ENCODE measurements around the gene DNAJB5. TPM values are rescaled to one million over a fixed set of nuclear protein-coding genes. Genes with fewer than 3 reads are reported as not detected.
A peak's percentile ranks its signal among the peaks of the same experiment; 100 is the strongest.

The DNAJB5 gene
- total RNA-seq, 1 experiment from 2014 or later, result 19.7 TPM

DNA sequence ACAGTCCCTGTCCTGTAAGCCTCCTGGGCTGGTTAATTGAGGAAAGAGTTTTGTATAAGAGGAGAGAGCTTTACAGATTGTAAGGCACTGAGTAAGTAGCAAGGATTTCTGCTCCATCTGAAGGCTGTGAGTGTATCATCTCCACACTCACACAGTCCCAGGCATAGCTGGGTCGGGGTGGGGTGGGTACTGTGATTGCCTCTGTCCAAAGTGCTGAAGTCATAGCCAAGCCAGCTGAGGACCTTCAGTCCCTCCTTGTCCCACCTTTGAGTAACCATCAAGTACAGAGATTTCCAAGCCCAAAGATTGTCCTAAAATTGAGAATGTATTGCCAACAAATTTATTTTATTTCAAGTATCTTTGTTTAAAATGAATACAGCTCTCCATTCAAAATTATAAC, 5.5 kb upstream of the DNAJB5 start:
- DNase-seq (ENCODE audit: low read depth), result peak; percentile 41

DNA sequence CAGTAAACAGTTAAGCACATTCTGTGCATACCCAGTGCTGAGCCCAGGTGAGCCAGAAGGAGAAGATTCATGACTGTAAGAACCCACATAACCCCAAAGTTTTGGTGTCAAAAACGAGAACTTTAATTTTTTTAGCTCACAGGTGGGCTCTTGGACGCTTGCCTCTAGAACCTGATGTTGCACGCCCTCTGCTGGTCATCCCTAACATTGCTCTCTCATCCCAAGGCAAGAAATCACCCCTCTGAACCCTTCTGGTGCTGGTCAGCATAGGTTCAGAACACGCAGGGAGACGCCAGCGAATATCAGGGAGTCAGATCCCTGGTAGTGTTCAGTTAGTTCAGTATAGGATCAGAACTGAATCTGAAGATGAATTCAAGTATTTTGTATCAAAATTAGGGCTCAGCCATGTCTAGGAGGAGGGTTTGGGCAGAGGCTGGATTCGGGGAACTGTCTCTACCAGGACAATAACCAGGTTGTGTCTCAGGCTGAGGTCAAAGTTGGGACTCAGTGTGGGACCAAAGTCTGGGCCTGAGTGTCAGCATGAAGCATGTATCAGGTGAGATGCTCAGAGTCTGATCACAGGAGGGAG, 4.1 kb upstream of the DNAJB5 start:
- peak; percentile 56 for DNase-seq (ENCODE audit: low read depth)

DNA sequence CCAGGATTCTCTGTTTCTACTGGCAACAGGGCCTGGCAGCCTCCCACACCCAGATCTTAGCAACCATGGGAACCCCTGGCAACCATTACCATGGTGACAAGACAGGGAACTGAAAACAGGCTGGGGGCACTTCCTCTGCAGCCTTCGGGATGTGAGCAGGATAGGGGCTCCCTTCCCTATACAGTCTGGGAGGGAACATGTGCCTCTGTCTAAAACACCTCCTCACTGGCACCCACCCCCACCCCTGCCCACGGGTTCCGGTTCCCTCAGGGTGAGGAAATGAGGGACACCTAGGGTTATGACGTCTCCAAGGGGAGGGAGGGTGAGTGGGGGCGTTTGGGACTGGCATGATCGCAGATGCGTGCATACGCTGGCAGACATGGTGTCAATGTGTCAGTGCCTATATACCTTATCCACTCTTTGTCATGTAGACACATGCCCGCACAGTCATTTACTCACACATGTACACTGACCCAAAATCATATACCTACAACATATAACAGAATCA, 3.0 kb upstream of the DNAJB5 start:
- DNase-seq (ENCODE audit: low read depth), result peak; percentile 29

DNA sequence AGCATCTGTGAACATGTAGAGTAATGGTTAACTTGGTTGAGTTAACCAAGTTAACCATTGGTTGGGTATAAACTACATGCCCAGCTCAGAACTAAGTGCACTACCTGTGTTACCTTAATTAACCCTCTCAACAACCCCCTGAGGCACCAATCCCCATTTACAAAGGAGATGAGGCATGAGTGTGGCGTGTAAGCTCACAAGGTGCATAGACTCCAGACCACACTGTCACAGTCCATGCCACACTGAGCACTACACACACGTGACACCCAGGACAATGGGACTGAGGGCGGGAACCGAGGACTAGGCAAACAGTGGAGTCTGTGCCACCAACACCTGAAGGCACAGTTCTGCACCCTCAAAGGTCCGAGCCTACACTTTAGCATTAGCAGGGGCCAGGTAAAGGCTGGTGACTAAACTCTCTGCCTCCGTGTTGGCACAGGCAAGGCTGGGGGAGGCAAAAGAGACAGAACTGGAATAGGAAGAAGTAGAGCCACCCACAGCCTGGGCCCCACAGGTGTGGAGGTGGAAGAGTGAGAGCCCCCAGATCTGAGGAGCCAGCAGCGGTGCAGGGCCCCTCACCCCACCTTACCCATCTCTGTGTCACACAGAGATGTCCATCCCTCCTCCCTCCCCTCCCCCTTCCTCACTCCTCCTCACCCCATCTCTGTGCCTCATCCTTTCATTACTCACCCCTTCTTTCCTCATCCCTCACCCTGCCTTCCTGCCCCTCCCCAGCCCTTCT, 2.2 kb upstream of the DNAJB5 start:
- DNase-seq (ENCODE audit: low read depth), result no peak

DNA sequence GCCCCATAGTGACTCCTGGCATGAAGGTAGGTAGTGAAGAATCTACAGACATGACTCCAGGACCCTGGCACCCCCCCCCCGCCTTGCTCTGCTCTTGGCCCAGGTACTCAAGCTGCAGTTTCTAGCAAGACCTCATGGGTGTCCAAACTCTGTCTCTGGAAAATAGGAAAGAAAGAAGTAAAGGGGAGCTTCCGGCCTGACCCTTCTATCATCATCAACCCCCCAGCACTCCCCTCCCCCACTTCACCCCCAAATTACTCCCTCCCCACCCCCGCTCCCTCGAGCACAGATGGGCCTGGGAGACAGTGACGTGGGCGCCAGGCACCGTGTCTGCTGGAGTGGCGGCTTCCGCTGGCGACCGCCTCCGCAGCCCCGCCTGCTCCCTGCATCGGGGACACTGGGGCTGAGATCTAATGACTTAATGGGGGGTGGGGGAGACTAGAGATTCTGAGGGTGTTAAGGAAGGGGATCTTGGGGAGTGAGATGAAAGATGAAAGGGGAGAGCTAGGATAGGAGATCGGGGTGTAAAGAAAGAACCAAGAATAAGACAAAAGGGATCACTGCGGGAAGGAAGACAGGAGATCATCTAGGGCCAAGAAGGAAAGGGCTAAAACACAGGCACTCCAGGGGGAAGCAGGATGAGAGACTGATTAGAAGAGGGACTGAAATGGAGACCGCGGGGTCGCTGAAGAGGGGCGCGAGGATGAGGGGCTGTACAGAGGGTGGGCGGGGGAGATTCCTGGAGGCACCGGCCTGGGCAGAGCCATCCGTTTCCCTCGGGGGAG, 1.1 kb upstream of the DNAJB5 start:
- DNase-seq (ENCODE audit: low read depth), result no peak

DNA sequence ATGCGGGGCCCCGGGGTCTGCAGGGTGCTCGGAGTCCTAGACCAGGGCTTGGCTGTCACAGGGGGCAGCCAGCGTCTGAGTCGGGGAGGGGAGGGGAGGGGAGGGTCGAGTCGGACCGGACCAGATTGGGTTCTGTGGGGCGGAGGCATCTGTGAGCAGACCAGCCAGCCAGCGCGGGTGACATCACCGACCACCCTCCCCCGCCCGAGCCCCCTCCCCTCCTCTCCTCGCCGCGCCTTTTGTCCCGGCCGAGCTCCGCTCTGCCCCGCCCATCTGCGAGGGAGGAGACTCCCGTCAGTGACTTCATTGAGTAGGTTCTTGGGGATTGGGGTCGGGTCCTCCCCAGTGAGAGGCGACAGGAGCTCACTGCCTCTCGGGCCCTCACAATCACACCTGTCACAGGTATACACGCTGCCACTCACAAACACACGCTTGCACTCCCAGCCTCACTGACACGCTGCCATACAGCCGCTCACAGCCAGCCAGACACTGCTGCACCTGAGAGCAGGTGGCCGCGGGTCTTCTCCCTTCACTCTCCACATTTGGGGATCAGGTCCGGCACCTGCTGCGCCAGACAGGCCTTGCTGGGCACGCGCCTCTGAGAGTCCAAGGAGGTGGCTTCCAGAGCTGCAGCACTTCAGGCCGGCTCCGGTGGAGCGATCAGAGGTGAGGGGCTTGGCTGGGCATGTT, 546 bp downstream of the DNAJB5 start:
- DNase-seq (ENCODE audit: low read depth), result peak; percentile 25

DNA sequence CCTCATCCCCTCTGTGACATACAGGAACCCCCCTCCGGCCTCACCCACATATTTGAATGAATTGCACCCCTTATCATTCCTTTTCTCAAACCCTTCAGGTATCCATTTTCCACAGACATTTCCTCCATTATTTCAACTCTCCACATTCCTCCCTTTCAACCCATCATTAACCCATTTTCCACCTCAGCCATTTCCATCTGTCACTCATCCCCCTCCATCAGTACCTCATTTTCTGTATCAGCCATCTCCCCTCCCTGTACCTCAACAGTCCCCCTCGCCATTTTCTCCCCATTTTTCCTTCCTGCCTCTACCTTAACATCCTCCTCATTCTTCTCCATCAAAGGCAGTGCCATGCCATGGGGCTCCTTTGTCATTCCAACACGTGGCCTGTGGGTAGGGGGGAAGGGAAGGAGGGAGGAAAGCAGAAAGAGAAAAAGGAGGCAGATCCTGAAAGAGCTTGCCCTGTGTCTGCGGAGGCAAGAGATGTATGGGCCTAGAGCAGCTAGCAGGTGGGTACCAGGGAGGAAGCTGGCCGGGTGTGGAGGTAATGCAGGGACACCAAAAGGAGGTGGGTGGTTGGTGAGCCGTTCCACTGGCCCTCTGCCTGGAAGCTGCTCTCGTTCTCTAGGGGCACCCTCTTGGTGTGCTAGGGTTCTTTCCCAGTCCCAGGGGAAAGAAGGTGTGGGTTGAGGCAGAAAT, 1.5 kb downstream of the DNAJB5 start:
- DNase-seq (ENCODE audit: low read depth), result no peak

DNA sequence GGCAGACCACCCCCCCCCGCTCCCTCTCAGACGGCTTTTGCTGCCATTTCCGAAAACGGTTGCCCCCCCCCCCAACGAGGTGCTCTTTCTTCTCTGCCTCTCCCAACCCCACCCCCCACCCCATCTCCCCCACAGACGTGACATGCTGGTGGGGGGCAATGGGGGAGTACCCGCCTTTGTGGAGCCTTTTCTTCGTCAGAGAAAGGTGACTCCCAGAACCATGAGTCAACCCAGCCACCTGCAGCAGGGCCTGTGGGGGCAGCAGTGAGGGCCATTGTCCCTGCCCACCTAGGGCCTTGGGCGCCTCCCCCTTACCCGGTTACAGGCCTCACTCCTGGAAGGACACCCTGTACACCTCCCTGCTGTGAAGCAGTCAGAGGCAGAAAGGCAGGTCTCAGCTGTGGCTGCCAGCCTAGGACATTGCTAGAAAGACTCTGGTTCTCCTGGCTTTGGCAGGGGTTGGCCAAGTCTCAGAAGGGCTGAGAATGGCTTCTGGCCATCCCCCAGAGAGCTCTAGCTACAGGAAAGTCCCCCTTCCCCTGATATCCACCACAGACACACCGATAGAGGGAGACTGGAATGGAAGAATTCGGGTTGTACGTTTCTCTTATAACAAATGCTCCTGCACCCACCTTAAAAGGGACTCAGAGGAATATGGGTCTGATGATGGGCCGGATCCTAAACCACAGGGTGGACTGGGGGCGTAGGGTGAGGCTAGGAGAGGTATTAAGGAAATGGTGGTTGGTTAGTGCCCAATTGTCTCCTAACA, 2.2 kb downstream of the DNAJB5 start:
- no peak for DNase-seq (ENCODE audit: low read depth)

DNA sequence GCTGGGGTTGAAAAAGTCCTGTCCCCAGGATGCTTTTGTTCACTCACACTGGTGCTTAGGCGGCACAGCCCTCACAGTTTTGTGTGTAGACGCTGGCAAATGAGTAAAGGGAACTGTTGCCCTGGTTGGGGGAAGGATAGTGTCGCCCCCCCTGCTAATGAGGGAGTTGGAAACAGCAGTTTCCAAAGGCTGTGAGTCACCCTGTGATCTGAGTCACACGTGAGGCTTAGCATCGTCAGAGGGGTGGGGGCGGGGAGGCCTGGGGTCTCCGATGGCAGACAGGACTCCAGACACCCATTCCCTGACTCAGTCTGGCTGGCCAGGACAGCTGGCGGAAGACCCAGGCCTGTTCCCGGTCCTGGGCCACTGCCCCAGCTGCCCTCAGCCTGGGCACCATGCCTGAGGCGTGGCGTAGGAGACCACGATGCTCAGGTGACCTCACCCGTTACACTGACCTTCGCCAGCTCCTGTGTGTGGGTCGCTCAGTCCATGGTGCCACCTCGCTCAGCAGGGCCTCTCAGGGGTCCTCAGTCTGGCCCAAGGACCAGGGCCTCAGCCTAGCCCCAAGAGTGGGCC, 2.9 kb downstream of the DNAJB5 start:
- peak; percentile 91 for DNase-seq (ENCODE audit: low read depth)

DNA sequence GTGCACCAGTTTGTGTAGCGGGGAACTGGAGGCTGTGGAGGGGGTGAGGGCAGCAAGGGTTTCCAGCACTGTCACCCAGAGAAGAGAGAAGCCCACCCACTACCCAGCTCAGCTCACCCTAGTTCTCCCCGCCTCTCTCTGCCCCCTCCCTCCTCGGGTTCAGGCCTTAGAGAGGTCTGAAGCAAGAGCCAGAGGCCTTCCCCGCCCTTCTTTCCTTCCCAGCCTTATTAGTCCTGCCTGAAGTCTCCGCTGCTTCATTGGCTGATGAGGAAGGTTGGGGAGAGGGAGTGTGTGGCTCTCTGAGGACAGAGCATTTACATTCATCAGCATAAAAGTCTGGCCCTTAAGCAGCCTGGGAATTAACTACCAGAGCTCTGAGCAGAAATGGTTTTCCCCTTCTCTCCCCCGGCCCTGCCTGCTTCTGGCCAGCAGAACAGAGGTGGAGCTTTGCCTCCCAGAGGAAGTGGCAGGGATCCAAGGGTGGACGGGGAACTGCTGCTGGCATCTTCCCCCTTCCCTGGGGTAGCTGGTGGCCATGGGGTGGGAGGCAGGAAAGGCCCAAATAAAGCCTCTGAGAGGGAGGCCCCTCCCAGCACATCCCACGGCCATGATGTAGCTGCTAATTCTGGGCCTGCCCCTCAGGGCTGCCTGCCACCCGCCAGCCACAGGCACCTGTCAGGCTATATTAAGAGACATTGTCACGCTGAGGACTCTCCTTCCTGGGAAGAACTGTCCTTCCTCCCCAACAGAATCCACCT, 4.1 kb downstream of the DNAJB5 start:
- peak; percentile 34 for DNase-seq (ENCODE audit: low read depth)

DNA sequence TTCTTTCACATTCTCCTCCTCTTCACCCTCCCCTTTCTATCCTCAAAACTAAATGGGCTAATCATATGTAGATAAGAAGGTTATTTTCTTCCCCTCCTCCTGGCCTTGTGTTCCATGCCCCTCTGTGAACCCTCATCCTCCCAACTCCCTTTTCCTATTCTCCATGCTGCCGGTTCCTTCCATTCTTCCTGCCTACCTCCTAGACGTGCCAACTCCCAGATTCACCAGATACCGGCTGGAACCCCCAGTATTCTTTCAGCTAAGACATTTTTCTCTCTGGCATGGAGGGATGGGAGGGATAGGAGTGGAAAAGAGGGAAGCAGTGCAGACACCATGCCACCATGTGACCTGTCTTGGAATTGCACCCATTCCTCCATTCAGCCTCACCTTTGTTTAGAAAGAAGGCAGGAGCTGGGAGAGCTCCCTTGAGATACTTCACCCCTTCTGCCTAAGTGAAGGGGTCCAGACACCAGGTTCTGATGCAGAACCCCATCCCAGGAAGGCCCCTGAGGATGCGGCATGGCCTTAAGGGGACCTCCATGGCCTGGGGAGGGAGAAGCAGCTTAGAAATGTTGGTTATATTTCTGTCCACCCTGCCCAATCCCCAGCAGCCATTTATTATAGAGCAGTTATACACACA, 4.8 kb downstream of the DNAJB5 start:
- DNase-seq (ENCODE audit: low read depth), result peak; percentile 32

DNA sequence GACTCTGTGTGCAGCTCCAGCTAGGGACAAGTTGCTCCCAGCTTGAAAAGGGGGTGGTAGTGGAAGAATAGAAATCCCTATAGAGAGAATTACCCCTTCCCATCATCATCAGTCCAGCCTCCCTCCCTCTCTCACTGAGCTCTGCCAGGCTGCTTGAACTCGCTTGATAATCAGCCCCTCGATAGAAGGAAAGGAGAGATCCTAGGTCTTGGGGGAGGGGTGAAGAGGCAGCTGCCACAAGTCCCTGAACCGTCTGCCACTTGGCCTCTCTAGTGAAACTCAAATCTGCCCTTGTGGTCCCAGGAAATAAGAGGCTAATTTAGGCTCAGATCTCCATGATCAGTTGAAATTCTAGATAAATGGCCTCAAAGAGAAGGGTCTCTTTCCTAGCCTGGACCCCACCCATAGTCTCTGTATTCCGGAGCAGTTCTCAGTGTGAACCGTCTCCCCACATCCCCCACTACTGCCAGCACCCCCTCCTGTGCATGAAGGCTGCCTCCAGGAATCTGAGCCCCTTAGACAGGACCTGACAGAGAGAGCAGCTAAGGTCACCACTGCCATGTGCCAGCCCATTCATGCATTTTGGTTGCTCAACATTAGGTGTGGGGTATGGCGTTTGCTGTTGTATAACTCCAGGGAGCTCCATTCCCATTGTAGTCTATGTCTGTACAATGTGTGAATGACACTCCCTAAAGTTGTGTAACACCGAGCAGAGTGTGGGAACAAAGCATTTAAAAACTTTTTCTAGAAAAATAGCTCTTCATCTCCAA, 5.5 kb downstream of the DNAJB5 start:
- DNase-seq (ENCODE audit: low read depth), result no peak

DNA sequence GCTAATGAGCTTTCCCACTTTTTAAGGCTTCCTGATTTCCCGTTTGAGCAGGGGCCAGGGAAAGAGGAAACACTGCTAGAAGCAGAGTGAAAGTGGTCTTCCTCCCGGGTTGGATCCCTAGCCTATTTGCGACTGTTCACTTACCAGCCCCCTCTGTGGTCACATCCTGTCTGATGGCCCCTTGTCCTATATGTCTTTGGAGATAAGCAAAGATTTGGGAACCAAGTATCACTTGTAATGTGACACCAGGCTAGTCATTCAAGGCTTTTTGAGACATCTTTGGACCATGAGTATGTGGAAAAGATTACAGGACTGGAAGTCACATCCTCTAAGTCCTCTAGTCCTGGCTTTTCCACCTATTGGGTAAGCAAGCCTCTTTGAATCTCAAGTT, 6.1 kb downstream of the DNAJB5 start:
- no peak for DNase-seq (ENCODE audit: low read depth)

DNA sequence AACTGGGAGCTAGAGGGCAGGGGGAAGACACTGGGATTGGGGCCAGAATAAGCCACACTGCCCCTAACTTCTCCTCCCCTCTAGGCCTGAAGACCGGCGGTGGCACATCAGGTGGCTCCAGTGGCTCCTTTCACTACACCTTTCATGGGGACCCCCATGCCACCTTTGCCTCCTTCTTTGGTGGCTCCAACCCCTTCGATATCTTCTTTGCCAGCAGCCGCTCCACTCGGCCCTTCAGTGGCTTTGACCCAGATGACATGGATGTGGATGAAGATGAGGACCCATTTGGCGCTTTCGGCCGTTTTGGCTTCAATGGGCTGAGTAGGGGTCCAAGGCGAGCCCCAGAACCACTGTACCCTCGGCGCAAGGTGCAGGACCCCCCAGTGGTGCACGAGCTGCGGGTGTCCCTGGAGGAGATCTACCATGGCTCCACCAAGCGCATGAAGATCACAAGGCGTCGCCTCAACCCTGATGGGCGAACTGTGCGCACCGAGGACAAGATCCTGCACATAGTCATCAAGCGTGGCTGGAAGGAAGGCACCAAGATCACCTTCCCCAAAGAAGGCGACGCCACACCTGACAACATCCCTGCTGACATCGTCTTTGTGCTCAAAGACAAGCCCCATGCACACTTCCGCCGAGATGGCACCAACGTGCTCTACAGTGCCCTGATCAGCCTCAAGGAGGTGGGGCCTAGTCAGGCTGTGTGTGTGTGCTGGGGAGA, 6.8 kb downstream of the DNAJB5 start:
- no peak for DNase-seq (ENCODE audit: low read depth)

DNA sequence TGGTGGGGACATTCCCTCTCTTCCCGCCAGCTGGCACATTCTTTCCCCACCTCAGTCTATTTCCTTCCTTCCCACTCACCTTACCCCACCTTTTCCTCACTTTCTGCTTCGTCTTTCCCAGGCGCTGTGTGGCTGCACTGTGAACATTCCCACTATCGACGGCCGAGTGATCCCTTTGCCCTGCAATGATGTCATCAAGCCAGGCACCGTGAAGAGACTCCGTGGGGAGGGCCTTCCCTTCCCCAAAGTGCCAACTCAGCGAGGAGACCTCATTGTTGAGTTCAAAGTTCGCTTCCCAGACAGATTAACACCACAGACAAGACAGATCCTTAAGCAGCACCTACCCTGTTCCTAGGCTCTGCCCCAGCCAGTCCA, 7.3 kb downstream of the DNAJB5 start:
- DNase-seq (ENCODE audit: low read depth), result no peak

DNA sequence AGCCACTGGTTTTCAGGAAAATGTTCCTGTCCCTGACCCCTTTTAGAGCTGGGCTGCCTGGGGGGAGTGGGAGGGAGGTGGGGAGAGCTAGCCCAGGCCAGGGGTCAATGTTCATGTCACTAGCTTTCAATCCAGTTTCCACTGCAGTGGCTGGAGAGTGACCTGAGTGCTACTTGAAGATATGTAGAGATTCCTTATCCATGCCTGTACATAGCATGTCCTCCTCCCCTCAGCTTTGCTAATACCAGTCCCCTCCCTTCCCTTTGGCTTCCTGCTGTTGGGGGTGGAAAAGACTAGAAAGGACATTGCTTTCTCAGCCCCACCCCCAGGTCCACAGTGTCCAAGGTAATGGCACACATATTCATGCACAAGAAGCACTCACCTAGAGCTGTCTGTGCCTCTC, 7.8 kb downstream of the DNAJB5 start:
- DNase-seq (ENCODE audit: low read depth), result no peak

DNA sequence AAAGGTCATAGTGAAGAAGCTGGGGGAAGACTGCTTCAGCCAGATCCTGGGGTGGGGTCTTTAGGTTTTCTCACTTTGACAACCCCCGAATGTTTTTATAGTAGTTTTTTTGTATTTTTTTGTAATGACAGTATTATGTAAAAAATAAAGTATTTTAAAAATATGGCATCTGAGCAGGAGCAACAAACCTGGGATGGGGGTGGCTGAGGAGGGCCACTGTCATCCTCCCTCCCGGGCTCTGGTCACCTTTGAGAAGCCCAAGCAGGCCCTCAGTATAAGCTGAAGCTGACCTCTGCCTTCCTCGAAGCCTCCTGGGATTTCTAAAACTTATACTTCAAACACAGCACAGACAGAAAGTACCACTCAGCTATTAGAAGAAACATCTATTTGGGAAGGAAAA, 8.7 kb downstream of the DNAJB5 start:
- DNase-seq (ENCODE audit: low read depth), result no peak

DNA sequence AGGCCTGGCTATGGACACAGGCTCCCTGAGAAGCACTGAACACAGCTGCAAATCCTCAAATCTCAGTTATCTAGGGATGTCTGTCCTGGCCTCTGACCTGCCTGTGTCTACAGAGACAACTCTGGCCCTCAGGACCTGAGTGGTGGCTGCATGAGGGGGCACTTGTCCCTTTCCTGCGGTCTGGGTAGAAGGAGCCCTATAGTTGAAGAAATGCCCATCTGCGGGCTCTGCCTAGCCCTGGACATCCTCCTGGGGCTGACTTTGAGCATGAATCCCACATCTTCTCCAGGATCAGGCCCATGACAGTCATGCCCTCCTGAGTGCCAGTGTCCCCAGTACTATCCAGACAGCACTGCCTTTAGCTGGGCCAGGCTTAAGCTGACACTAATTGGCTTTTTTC, 10.0 kb downstream of the DNAJB5 start:
- no peak for DNase-seq (ENCODE audit: low read depth)
